Measurements from ENCODE around the gene SEC14L6.

The SEC14L6 gene

GRCh38 chr22:30491381-30491780 lies 55.2 kb downstream of the SEC14L6 start:
- no peak for DNase-seq

- no peak for DNase-seq
These were observed 56.1 kb downstream of the SEC14L6 start for GRCh38 chr22:30490399-30490798.

- no peak for DNase-seq
These were observed 58.4 kb downstream of the SEC14L6 start for GRCh38 chr22:30488121-30488520.

GRCh38 chr22:30486661-30487115 lies 59.9 kb downstream of the SEC14L6 start:
- no peak for DNase-seq

- no peak for DNase-seq
These were observed 60.4 kb downstream of the SEC14L6 start for GRCh38 chr22:30486118-30486517.

- no peak for DNase-seq
These were observed 61.1 kb downstream of the SEC14L6 start for GRCh38 chr22:30485362-30485988.

GRCh38 chr22:30483169-30483568 lies 63.4 kb downstream of the SEC14L6 start:
- DNase-seq, result no peak

- DNase-seq, result no peak
These were observed 64.8 kb downstream of the SEC14L6 start for GRCh38 chr22:30481711-30482110.

- DNase-seq, result no peak
These were observed 66.6 kb downstream of the SEC14L6 start for GRCh38 chr22:30479981-30480380.

GRCh38 chr22:30474683-30475424 lies 71.7 kb downstream of the SEC14L6 start:
- no peak for DNase-seq

- no peak for DNase-seq
These were observed 72.4 kb downstream of the SEC14L6 start for GRCh38 chr22:30474121-30474520.

- DNase-seq, result no peak
These were observed 73.4 kb downstream of the SEC14L6 start for GRCh38 chr22:30472994-30473720.

All from SHP77 treated with DMSO at 0.1 percent for 48 hours (cell line).